Astrocyte of the spinal cord (primary cell): ENCODE measurements around the gene ATP5F1B.
A peak's percentile ranks its signal among the peaks of the same experiment; 100 is the strongest.

ENCODE experiments used
- DNase-seq: peaks from one replicate; pipeline ENCODE4 v3.0.0; 2011; ENCODE audit warnings: low read depth, low spot score
- H3K4me3 ChIP-seq: 2 replicates; pipeline ENCODE4 v1.5.1; 2011; ENCODE audit warnings: low read depth, mild to moderate bottlenecking, low read length, moderate library complexity
- in situ Hi-C: cut with HindIII; loops from 2 replicates; pipeline ENCODE4 v1.10.0; 2017; ENCODE audit warnings: low sequenced_read_pairs
- TF ChIP-seq, protein P1 (sequence below): IDR thresholded peaks from 2 replicates; pipeline ENCODE4 v1.5.1; 2012; ENCODE audit warnings: low read depth, mild to moderate bottlenecking, low read length, inconsistent platforms

The ATP5F1B gene

DNA sequence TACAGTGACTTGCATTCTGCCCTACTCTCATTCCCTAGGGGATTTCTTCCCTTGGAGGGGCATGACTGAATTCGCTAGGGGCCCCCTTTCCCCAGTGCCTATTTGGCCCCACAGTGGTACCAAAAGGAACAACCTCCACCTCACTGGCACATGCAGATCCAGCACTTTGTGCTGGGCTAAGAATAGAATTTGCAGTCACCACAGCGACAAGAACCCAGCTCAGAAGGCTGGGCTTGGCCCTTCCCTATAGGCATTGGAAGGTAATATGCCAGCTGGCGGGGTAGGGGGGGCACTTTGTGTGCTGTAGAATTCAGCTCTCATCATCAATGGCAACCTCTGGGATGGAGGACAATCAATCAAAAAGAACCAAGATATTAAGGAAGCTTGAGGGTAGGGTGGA, 29.5 kb downstream of the ATP5F1B start:
- H3K4me3 ChIP-seq = no peak overlapping the region
- DNase-seq = no peak
- TF ChIP-seq, protein P1, sequence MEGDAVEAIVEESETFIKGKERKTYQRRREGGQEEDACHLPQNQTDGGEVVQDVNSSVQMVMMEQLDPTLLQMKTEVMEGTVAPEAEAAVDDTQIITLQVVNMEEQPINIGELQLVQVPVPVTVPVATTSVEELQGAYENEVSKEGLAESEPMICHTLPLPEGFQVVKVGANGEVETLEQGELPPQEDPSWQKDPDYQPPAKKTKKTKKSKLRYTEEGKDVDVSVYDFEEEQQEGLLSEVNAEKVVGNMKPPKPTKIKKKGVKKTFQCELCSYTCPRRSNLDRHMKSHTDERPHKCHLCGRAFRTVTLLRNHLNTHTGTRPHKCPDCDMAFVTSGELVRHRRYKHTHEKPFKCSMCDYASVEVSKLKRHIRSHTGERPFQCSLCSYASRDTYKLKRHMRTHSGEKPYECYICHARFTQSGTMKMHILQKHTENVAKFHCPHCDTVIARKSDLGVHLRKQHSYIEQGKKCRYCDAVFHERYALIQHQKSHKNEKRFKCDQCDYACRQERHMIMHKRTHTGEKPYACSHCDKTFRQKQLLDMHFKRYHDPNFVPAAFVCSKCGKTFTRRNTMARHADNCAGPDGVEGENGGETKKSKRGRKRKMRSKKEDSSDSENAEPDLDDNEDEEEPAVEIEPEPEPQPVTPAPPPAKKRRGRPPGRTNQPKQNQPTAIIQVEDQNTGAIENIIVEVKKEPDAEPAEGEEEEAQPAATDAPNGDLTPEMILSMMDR = no peak
- in situ Hi-C loops = no loop called here

DNA sequence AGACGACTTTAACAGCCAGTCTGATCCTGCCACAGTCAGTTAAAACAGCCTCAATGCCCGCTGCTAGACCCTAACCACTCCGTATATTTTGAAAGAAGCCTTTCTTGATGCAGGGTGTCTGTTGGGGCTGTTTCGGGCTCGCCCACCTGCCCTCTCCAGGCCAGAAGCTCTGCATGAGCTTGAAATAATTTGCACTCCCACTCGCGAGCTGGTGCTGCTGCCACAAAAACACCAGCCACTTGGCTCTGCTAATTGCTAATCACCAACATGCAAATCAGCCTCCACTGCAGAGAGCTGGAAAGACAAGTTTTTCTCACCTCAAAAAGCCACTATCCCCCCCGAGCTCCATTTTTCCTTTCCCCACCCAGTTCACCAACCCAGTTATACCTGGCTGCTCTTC, 31.2 kb downstream of the ATP5F1B start:
- in situ Hi-C loops = no loop called here
- TF ChIP-seq, protein P1 = no peak

DNA sequence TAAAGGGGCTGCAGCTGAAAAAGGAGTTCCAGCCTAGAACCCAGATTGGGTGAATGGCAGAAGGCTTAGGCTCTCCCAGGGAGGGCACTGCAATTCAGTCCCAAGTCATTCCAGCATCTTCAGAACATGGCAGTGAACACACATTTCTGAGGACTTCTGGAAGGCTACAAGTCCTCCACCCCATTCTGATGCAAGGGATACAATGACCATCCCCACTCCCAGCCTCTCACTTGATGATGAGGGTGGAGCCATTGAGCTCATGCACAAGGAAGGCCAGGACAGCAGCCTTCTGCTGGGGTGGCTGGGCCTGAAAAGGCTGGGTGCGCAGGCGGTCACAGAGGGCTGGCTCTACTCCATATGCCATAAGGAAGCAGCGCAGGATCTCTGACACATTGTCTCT, 41.4 kb downstream of the ATP5F1B start:
- no peak overlapping the region for H3K4me3 ChIP-seq
- TF ChIP-seq, protein P1 = no peak
- in situ Hi-C loops = no loop called here
- no peak for DNase-seq

More for the DNA sequence above, 31.2 kb downstream of the ATP5F1B start:
- no peak for DNase-seq
- H3K4me3 ChIP-seq = no peak overlapping the region

DNA sequence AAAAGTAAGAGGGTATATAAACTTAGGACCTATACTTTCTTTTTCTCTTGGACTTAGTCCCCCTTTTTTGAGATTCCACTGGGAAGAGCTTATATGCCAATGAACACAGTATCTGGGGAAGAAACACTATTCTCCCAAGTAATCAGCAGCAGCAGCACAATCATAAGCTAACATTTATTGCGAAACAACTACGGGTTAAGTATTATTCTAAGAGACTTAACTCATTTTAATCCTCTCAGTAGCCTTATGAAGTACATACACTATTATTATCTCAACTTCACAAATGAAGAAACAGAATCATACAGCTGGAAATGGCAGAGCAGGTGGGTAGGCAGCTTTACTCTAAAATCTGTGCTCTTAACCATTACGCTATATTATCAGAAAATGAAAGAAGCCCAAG, 43.5 kb downstream of the ATP5F1B start:
- no peak overlapping the region for H3K4me3 ChIP-seq
- no peak for DNase-seq
- in situ Hi-C loops = no loop called here
- TF ChIP-seq, protein P1 = no peak

DNA sequence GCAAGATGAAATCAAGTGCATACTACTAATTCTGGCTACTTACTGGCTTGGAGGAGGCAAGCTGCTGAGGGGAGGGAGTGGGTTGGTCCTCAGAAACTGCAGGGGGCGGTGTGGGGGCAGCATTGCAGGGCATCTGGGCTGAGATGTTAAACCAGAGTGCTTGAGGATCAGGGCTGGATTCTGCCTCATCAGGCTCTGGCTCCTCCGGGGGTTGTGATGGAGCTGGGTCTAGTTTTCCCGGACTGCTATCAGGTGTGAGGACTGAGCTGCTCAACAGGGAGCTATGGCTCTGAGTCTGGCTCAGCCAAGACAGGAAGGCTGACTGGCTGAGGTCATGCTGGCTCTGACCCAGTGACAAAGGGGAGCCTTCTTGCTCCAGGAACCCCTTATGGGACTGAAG, 44.3 kb downstream of the ATP5F1B start:
- TF ChIP-seq, protein P1 = peak; percentile 4
- no peak overlapping the region for H3K4me3 ChIP-seq
- no peak for DNase-seq
- in situ Hi-C loops = no loop called here

DNA sequence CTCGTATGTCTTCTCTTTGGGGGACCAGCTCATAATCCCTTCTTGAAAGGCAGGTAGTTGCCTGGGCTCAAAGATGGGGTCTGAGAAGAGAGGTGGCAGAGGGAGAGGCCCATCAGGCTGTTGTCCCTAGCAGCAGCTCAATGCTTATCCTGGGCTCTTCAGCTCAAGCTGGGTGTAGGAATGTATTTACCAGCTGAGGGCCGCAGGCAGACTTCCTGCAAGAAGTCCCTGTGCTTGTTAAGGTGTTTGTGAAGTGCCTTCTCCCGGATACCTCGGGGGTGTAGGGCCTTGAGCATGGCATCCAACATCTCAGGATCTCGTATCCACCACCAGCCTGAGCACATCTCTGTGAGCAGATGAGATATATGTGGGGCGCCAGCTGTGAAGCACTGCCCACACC, 45.0 kb downstream of the ATP5F1B start:
- DNase-seq = no peak
- H3K4me3 ChIP-seq = no peak overlapping the region
- in situ Hi-C loops = no loop called here
- TF ChIP-seq, protein P1 = no peak

DNA sequence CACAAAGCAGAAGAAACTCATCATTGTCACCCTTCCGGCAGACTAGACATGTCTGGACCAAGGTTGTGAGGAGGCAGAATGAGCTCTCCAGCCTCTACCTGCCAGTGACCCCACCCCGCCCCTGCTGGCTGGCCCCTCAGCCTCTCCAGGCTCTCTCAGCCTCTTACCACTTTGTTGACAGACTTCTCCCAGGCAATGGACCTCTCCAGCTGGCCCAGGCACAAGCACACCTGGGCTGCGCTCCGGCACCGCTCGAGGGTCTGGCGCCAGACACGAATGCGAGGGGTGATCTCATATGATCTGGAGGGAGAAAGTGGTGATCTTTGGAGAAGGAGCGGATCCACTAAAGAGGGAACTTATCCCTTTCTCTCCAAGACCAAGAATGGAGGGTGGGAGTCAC, 46.0 kb downstream of the ATP5F1B start:
- no peak for DNase-seq
- in situ Hi-C loops = no loop called here
- H3K4me3 ChIP-seq = no peak overlapping the region
- TF ChIP-seq, protein P1 = no peak
